H1 (cell line): ENCODE results near the gene IL16. TPM values are rescaled to one million over a fixed set of nuclear protein-coding genes. Genes with fewer than 3 reads are reported as not detected.
A peak's percentile ranks its signal among the peaks of the same experiment; 100 is the strongest.

Source experiments
- CTCF ChIA-PET: fragments of 300-600 bp; sonication (Branson Sonifier 250); formaldehyde crosslinking; loops from one replicate; lab custom pipeline; 2021; ENCODE audit not compliant: partially characterized antibody; lab: Charles Lee
- POLR2A ChIA-PET: fragments of 300-600 bp; sonication (Branson Sonifier 250); formaldehyde crosslinking; loops from one replicate; lab custom pipeline; 2021; ENCODE audit warnings: inconsistent platforms; ENCODE audit not compliant: partially characterized antibody; lab: Charles Lee
- DNase-seq, 2 experiments: peaks; one replicate each; pipeline versions ENCODE4 v3.0.0 to v3.0.0-alpha.2; 2010 to 2022; ENCODE audit warnings: low spot score in 2 of 2, low read depth in 1 of 2, mixed read lengths in 1 of 2
- FAIRE-seq: peaks from 2 replicates; lab custom pipeline; 2011; peaks lifted over from hg19 to GRCh38; lab: Jason Lieb, UNC
- H2AFZ ChIP-seq: 2 replicates; pipeline ENCODE4 v1.8.1; 2012; ENCODE audit warnings: low read length, inconsistent platforms
- H2AK5ac ChIP-seq: 2 replicates; pipeline ENCODE4 v1.6.1; 2013; ENCODE audit warnings: low read depth, low read length
- H2BK120ac ChIP-seq: replicated peaks from 2 replicates; pipeline ENCODE3; 2013; ENCODE audit warnings: low read depth, low read length, inconsistent platforms
- H2BK12ac ChIP-seq: 2 replicates; pipeline ENCODE4 v1.6.1; 2013; ENCODE audit warnings: low read depth, low read length
- H2BK15ac ChIP-seq: 2 replicates; pipeline ENCODE4 v1.6.1; 2013; ENCODE audit warnings: low read length
- H2BK20ac ChIP-seq: 2 replicates; pipeline ENCODE4 v1.6.1; 2013; ENCODE audit warnings: low read length
- H2BK5ac ChIP-seq: 2 replicates; pipeline ENCODE4 v1.6.1; 2013; ENCODE audit warnings: low read depth, low read length
- H3K14ac ChIP-seq: 2 replicates; pipeline ENCODE4 v1.6.1; 2013; ENCODE audit warnings: inconsistent platforms; ENCODE audit not compliant: insufficient read length
- H3K18ac ChIP-seq: 2 replicates; pipeline ENCODE4 v1.6.1; 2013; ENCODE audit warnings: low read length; ENCODE audit errors: extremely low read depth
- H3K23ac ChIP-seq: 2 replicates; pipeline ENCODE4 v1.6.1; 2013; ENCODE audit warnings: inconsistent platforms; ENCODE audit not compliant: insufficient read length
- H3K23me2 ChIP-seq: 2 replicates; pipeline ENCODE4 v1.6.1; 2013; ENCODE audit warnings: low read depth, low read length
- H3K27ac ChIP-seq: 2 replicates; pipeline ENCODE4 v1.6.1; 2011; ENCODE audit warnings: low read depth, low read length, inconsistent platforms
- H3K27me3 ChIP-seq, 4 experiments: replicated peaks in 1 of 4; 1 replicate in 1 of 4; 2 replicates in 3 of 4; pipeline versions ENCODE4 v1.6.1 to v1.8.1; 2011 to 2013; ENCODE audit warnings: low read length in 3 of 4, mild to moderate bottlenecking in 3 of 4, inconsistent platforms in 2 of 4, mixed read lengths in 2 of 4, moderate library complexity in 1 of 4; ENCODE audit not compliant: control insufficient read depth in 3 of 4, insufficient read depth in 3 of 4; ENCODE audit errors: extremely low read depth in 1 of 4
- H3K36me3 ChIP-seq, 4 experiments: 2 replicates each; pipeline versions ENCODE4 v1.6.1 to v1.8.1; 2011 to 2013; ENCODE audit warnings: mild to moderate bottlenecking in 4 of 4, low read length in 3 of 4, moderate library complexity in 2 of 4, control low read depth in 1 of 4, inconsistent platforms in 1 of 4; ENCODE audit not compliant: insufficient read depth in 4 of 4, control insufficient read depth in 2 of 4
- H3K4ac ChIP-seq: replicated peaks from 2 replicates; pipeline ENCODE3; 2013; ENCODE audit warnings: low read length, low read depth, mixed read lengths, inconsistent platforms; ENCODE audit not compliant: insufficient read length
- H3K4me1 ChIP-seq, 4 experiments: replicated peaks in 1 of 4; 1 replicate in 1 of 4; 2 replicates in 3 of 4; pipeline versions ENCODE4 v1.6.1 to v1.8.1; 2011 to 2013; ENCODE audit warnings: low read length in 3 of 4, inconsistent platforms in 2 of 4, mixed read lengths in 1 of 4; ENCODE audit not compliant: insufficient read depth in 4 of 4, control insufficient read depth in 3 of 4
- H3K4me2 ChIP-seq, 2 experiments: 2 replicates each; pipeline versions ENCODE4 v1.6.1 to v1.8.1; 2011 to 2013; ENCODE audit warnings: low read depth in 2 of 2, low read length in 2 of 2, control low read depth in 1 of 2, inconsistent platforms in 1 of 2, mild to moderate bottlenecking in 1 of 2; ENCODE audit not compliant: insufficient read depth in 1 of 2
- H3K4me3 ChIP-seq, 4 experiments: fragments of 200-600, 300-600 bp in 1 of 4; sonication (generic), shearing (Covaris generic), sonication (Bioruptor Twin) in 1 of 4; 2 replicates each; pipeline versions ENCODE4 v1.5.1 to v1.8.1; 2011 to 2016; ENCODE audit warnings: low read length in 4 of 4, low read depth in 3 of 4, control low read depth in 2 of 4, inconsistent platforms in 2 of 4, mild to moderate bottlenecking in 2 of 4, mixed read lengths in 1 of 4, moderate library complexity in 1 of 4; ENCODE audit not compliant: insufficient read depth in 2 of 4; ENCODE audit errors: extremely low read depth in 1 of 4
- H3K56ac ChIP-seq: replicated peaks from 2 replicates; pipeline ENCODE3; 2013; ENCODE audit warnings: low read depth, mild to moderate bottlenecking, mixed read lengths, low read length, inconsistent platforms; ENCODE audit not compliant: insufficient read length
- H3K79me1 ChIP-seq: 2 replicates; pipeline ENCODE4 v1.6.1; 2013; ENCODE audit warnings: low read depth, low read length, control low read depth
- H3K79me2 ChIP-seq, 2 experiments: 2 replicates each; pipeline versions ENCODE4 v1.6.1 to v1.8.1; 2012 to 2013; ENCODE audit warnings: low read length in 2 of 2, mild to moderate bottlenecking in 2 of 2, inconsistent platforms in 1 of 2; ENCODE audit not compliant: insufficient read depth in 2 of 2, control insufficient read depth in 1 of 2
- H3K9ac ChIP-seq, 4 experiments: replicated peaks in 1 of 4; 1 replicate in 1 of 4; 2 replicates in 3 of 4; pipeline versions ENCODE4 v1.6.1 to v1.8.1; 2011 to 2013; ENCODE audit warnings: low read depth in 3 of 4, low read length in 3 of 4, control low read depth in 2 of 4, mild to moderate bottlenecking in 2 of 4, moderate library complexity in 2 of 4, inconsistent platforms in 1 of 4; ENCODE audit errors: extremely low read depth in 1 of 4
- H3K9me3 ChIP-seq, 2 experiments: 2 replicates each; pipeline versions ENCODE4 v1.6.1 to v1.8.1; 2012 to 2013; ENCODE audit warnings: mild to moderate bottlenecking in 2 of 2, moderate library complexity in 2 of 2, control low read depth in 1 of 2, inconsistent platforms in 1 of 2, low read depth in 1 of 2, low read length in 1 of 2, mixed read lengths in 1 of 2; ENCODE audit not compliant: insufficient read depth in 2 of 2
- H4K20me1 ChIP-seq, 2 experiments: replicated peaks in 1 of 2; 2 replicates each; pipeline versions ENCODE3 to v1.8.1; 2011 to 2013; ENCODE audit warnings: inconsistent platforms in 2 of 2, low read length in 2 of 2, mild to moderate bottlenecking in 1 of 2; ENCODE audit not compliant: insufficient read depth in 2 of 2, control insufficient read depth in 1 of 2
- H4K5ac ChIP-seq: 2 replicates; pipeline ENCODE4 v1.6.1; 2013; ENCODE audit warnings: low read length, low read depth, mixed read lengths, inconsistent platforms; ENCODE audit not compliant: insufficient read length
- H4K8ac ChIP-seq: 2 replicates; pipeline ENCODE4 v1.8.0; 2013; ENCODE audit warnings: mild to moderate bottlenecking, moderate library complexity, low read length, inconsistent platforms; ENCODE audit not compliant: insufficient read depth; ENCODE audit errors: extremely low read depth
- H4K91ac ChIP-seq: replicated peaks from 2 replicates; pipeline ENCODE3; 2013; ENCODE audit warnings: low read length, mixed read lengths, inconsistent platforms; ENCODE audit not compliant: insufficient read length
- CEBPB ChIP-seq: IDR thresholded peaks from 2 replicates; pipeline ENCODE4 v1.6.1; 2012; ENCODE audit warnings: low read depth, low read length
- GABPA ChIP-seq: IDR thresholded peaks from 2 replicates; pipeline ENCODE4 v1.6.1; 2011; ENCODE audit warnings: mild to moderate bottlenecking, low read length, moderate library complexity, borderline replicate concordance; ENCODE audit not compliant: insufficient read depth
- GTF2F1 ChIP-seq: IDR thresholded peaks from 2 replicates; pipeline ENCODE4 v1.6.1; 2012; ENCODE audit warnings: low read depth, low read length, improper control_type of control experiment, borderline replicate concordance
- HDAC2 ChIP-seq, 2 experiments: fragments of 300-600 bp in 1 of 2; sonication (generic) in 1 of 2; IDR thresholded peaks; 2 replicates each; pipeline ENCODE4 v1.6.1; 2011 to 2012; ENCODE audit warnings: low read depth in 2 of 2, low read length in 2 of 2, mild to moderate bottlenecking in 2 of 2, moderate library complexity in 2 of 2, borderline replicate concordance in 1 of 2, inconsistent platforms in 1 of 2
- JUN ChIP-seq: IDR thresholded peaks from 2 replicates; pipeline ENCODE4 v1.6.1; 2011; ENCODE audit warnings: low read depth, mild to moderate bottlenecking, improper control_type of control experiment, low read length
- KDM5A ChIP-seq: fragments of 200-600 bp; IDR thresholded peaks from 2 replicates; pipeline ENCODE4 v1.7.1; 2012; ENCODE audit warnings: mild to moderate bottlenecking, low read length, inconsistent platforms, mixed read lengths
- POLR2AphosphoS5 ChIP-seq: IDR thresholded peaks from 2 replicates; pipeline ENCODE4 v1.6.1; 2011; ENCODE audit warnings: low read depth, low read length
- RAD21 ChIP-seq, 2 experiments: IDR thresholded peaks in 1 of 2; conservative IDR thresholded peaks in 1 of 2; 2 replicates each; pipeline ENCODE4 v1.6.1; 2011; ENCODE audit warnings: low read depth in 2 of 2, low read length in 2 of 2, improper control_type of control experiment in 1 of 2, inconsistent platforms in 1 of 2, mild to moderate bottlenecking in 1 of 2, moderate library complexity in 1 of 2
- RXRA ChIP-seq: IDR thresholded peaks from 2 replicates; pipeline ENCODE4 v1.6.1; 2011; ENCODE audit warnings: low read depth, mild to moderate bottlenecking, low read length, moderate library complexity; ENCODE audit not compliant: insufficient read depth
- WGBS, 2 experiments: shearing (Covaris generic) in 1 of 2; methylation state at CpG; one replicate each; pipeline versions ENCODE4 v1.1.6 to v1.1.7; 2013 to 2015; ENCODE audit warnings: low lambda C conversion rate in 2 of 2, mixed read lengths in 2 of 2, inconsistent platforms in 1 of 2, low coverage in 1 of 2, missing lambda C conversion rate in 1 of 2; ENCODE audit not compliant: insufficient replicate concordance in 2 of 2, insufficient coverage in 1 of 2, insufficient read length in 1 of 2; ENCODE audit errors: extremely low coverage in 1 of 2, missing lambda C conversion rate in 1 of 2; 5-methylcytosine and 5-hydroxymethylcytosine counted together
- polyA plus RNA-seq, 7 experiments: library from polyadenylated mRNA; depleted of rRNA in 3 of 7; stranded (reverse) in 5 of 7; unstranded in 2 of 7; fragments of >200 nt in 5 of 7; fragments of 200-250 nt in 2 of 7; gene quantifications; 1 replicate in 5 of 7; 2 replicates in 1 of 7; 4 replicates in 1 of 7; pipeline versions ENCODE4 v1.2.1 to v1.2.3, GENCODE V29; 2011 to 2013; ENCODE audit warnings: missing spikeins in 2 of 7, mixed read lengths in 2 of 7
- total RNA-seq: library from RNA; stranded (reverse); fragmentation: NEBNext Ultra II Directional; extraction: Animal tissue kit (Norgen Biotek cat#: 25700); gene quantifications from 2 replicates; pipeline ENCODE4 v1.2.1, GENCODE V29; 2021
- TF ChIP-seq, protein P1 (sequence below): IDR thresholded peaks from 2 replicates; pipeline ENCODE4 v1.6.1; 2012; ENCODE audit warnings: inconsistent platforms

The IL16 gene
- total and polyA plus RNA-seq, 2 of the 8 experiments (the other 6 are each of a cell fraction or from before 2014, with no cell fraction given), result 0.03 to 0.09 TPM

DNA sequence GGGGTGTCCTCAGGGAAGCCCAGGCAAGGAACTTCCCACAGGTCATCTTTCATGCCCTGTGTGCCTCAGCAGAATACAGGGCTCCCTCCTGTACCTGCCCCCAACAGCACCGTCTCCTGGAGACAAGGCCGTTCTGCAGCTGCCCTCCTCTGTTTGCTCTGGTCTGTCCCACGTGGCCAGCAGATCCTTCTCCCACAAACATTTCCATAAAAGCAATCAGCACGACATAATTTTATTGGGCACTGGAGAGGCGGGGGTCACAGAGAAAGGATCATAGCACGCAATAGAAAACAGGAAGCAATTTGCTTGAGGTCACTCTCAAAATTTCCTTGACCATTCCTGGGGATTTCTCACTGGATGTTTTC lies 97.8 kb downstream of the IL16 start:
- POLR2A ChIA-PET, result interaction anchor here (0.5 to 1.3 kb wide), 2 partner anchors 27 to 28 kb away, joined by 3 to 4 read pairs; no protein-coding TSS in a partner anchor
- 64% methylated on average over 6 of the region's 6 CpGs; no CpG with 5 or more reads in 1 of the 2 experiments for WGBS, 2 experiments
- no peak overlapping the region for H3K4ac ChIP-seq
- H2BK5ac ChIP-seq, result peak overlapping the region; percentile 35; the same call in 1 of the 2 replicates
- no peak overlapping the region for H3K27ac ChIP-seq
- CTCF ChIA-PET, result interaction anchor here (0.7 to 2.9 kb wide), 11 partner anchors 8 to 888 kb away, joined by 3 to 14 read pairs (median 4); no protein-coding TSS in a partner anchor
- no peaks in the 10 kb centered on the region for H4K20me1 ChIP-seq
- DNase-seq, result no peak
- H3K23me2 ChIP-seq, result no peaks in the 10 kb centered on the region
- H2BK120ac ChIP-seq, result no peak overlapping the region
- H3K9me3 ChIP-seq, result no peaks in the 10 kb centered on the region
- H4K5ac ChIP-seq, result no peak overlapping the region
- no peak for FAIRE-seq
- no peak overlapping the region for H2BK15ac ChIP-seq
- no peaks in the 10 kb centered on the region; a peak in 1 of 7 replicates for H3K27me3 ChIP-seq
- no peaks in the 10 kb centered on the region for H3K79me1 ChIP-seq
- H3K14ac ChIP-seq, result no peak overlapping the region
- H4K91ac ChIP-seq, result no peak overlapping the region
- H2AFZ ChIP-seq, result peak overlapping the region; percentile 67; the same call in 1 of the 2 replicates
- no peak overlapping the region for H3K9ac ChIP-seq
- H3K4me2 ChIP-seq, result no peak overlapping the region
- H3K18ac ChIP-seq, result peak overlapping the region; percentile 71; the same call in 1 of the 2 replicates
- H3K56ac ChIP-seq, result no peak overlapping the region
- no peak overlapping the region for H2AK5ac ChIP-seq
- H3K23ac ChIP-seq, result no peak overlapping the region
- no peak overlapping the region for H4K8ac ChIP-seq
- no peak overlapping the region for H2BK20ac ChIP-seq
- H3K4me3 ChIP-seq, result no peak overlapping the region
- H2BK12ac ChIP-seq, result no peak overlapping the region
- no peaks in the 10 kb centered on the region for H3K79me2 ChIP-seq
- no peaks in the 10 kb centered on the region for H3K36me3 ChIP-seq
- peaks cover 0 to 7% (median 4%) of the 10 kb centered on the region in 4 experiments; a peak in 4 of 7 replicates for H3K4me1 ChIP-seq
- no peak for TF ChIP-seq GABPA
- TF ChIP-seq CEBPB, result no peak
- TF ChIP-seq HDAC2 (IDR thresholded peaks at IDR 0.05; ENCODE audit: borderline replicate concordance in 1 of 2, low read depth in 2 of 2, low read length in 2 of 2), result no peak
- TF ChIP-seq KDM5A, result no peak
- peak; percentile 14 to 31; a peak in 2 of 4 replicates for TF ChIP-seq RAD21 (IDR thresholded peaks at IDR 0.05 in 1 of 2, conservative IDR thresholded peaks at IDR 0.05 in 1 of 2; ENCODE audit: low read depth in 2 of 2, low read length in 2 of 2)
- TF ChIP-seq, protein P1, sequence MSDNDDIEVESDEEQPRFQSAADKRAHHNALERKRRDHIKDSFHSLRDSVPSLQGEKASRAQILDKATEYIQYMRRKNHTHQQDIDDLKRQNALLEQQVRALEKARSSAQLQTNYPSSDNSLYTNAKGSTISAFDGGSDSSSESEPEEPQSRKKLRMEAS, result 0 out of 2 replicates have a peak, but pooled peaks have one; percentile 23
- no peak for TF ChIP-seq RXRA
- no peak for TF ChIP-seq GTF2F1
- TF ChIP-seq JUN, result no peak
- TF ChIP-seq POLR2AphosphoS5, result no peak
